Glutamatergic neuron (in vitro differentiated cells): ENCODE results near the gene CERCAM. TPM values are rescaled to one million over a fixed set of nuclear protein-coding genes. Genes with fewer than 3 reads are reported as not detected.

Experiments
- DNase-seq: peaks from one replicate; pipeline ENCODE4 v3.0.0; 2022
- H3K27ac Mint-ChIP-seq: one replicate; pipeline ENCODE4 v1.8.0; 2020; ENCODE audit warnings: mild to moderate bottlenecking, mixed read lengths, inconsistent platforms; ENCODE audit not compliant: unreplicated experiment
- H3K27me3 Mint-ChIP-seq: one replicate; pipeline ENCODE4 v1.8.0; 2020; ENCODE audit warnings: mild to moderate bottlenecking, moderate library complexity, mixed read lengths, inconsistent platforms; ENCODE audit not compliant: unreplicated experiment
- H3K36me3 Mint-ChIP-seq: one replicate; pipeline ENCODE4 v1.8.0; 2020; ENCODE audit warnings: mild to moderate bottlenecking, mixed read lengths, inconsistent platforms; ENCODE audit not compliant: unreplicated experiment
- H3K4me1 Mint-ChIP-seq: one replicate; pipeline ENCODE4 v1.8.0; 2020; ENCODE audit warnings: mild to moderate bottlenecking, low read depth, mixed read lengths, inconsistent platforms; ENCODE audit not compliant: unreplicated experiment
- H3K4me3 Mint-ChIP-seq: one replicate; pipeline ENCODE4 v1.8.0; 2020; ENCODE audit warnings: mild to moderate bottlenecking, mixed read lengths, inconsistent platforms; ENCODE audit not compliant: unreplicated experiment
- H3K9me3 Mint-ChIP-seq: one replicate; pipeline ENCODE4 v1.8.0; 2020; ENCODE audit warnings: mild to moderate bottlenecking, moderate library complexity, mixed read lengths, inconsistent platforms; ENCODE audit not compliant: unreplicated experiment
- total RNA-seq: library from RNA; stranded (reverse); fragmentation: NEBNext Ultra II Directional; extraction: Animal tissue kit (Norgen Biotek cat#: 25700); gene quantifications from one replicate; pipeline ENCODE4 v1.2.1, GENCODE V29; 2021; ENCODE audit not compliant: unreplicated experiment
- TF ChIP-seq, protein P1 (sequence below): fragments of 200-600 bp; sonication (generic); IDR thresholded peaks from one replicate; pipeline ENCODE4 v1.5.0; 2021; ENCODE audit not compliant: partially characterized antibody, unreplicated experiment

The CERCAM gene
- total RNA-seq, 1 donor from 2014 or later: 56.1 TPM

DNA sequence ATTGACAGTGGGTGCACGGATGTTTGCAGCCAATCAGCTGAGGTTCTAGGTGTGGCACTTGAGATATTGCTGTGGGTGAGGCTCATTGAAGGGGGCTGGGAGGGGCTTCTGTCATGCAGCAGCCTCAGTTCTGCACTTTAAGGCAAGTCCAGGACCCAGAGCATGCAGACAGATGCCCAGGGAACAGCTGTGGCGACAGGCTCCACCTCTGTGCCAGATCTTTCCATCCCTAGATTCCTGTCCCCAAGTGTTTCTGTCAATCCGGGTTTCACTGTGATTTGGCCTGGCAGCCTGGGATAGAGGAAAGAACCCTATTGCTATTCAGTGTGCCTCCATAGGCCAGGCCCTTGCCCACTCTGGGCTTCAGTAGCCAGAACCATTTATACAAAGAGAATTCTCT lies 20.8 kb upstream of the CERCAM start:
- Mint-ChIP-seq H3K9me3 (peaks cover 2% of the 10 kb centered on the region), H3K27me3 (peaks cover 14% of the 10 kb centered on the region), H3K4me1 (peaks cover 10% of the 10 kb centered on the region), H3K36me3 (no peaks in the 10 kb centered on the region), H3K4me3 (no peak overlapping the region), H3K27ac (peak overlapping the region; percentile 14)
- TF ChIP-seq, protein P1, sequence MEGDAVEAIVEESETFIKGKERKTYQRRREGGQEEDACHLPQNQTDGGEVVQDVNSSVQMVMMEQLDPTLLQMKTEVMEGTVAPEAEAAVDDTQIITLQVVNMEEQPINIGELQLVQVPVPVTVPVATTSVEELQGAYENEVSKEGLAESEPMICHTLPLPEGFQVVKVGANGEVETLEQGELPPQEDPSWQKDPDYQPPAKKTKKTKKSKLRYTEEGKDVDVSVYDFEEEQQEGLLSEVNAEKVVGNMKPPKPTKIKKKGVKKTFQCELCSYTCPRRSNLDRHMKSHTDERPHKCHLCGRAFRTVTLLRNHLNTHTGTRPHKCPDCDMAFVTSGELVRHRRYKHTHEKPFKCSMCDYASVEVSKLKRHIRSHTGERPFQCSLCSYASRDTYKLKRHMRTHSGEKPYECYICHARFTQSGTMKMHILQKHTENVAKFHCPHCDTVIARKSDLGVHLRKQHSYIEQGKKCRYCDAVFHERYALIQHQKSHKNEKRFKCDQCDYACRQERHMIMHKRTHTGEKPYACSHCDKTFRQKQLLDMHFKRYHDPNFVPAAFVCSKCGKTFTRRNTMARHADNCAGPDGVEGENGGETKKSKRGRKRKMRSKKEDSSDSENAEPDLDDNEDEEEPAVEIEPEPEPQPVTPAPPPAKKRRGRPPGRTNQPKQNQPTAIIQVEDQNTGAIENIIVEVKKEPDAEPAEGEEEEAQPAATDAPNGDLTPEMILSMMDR: no peak
- DNase-seq: peak; percentile 16

DNA sequence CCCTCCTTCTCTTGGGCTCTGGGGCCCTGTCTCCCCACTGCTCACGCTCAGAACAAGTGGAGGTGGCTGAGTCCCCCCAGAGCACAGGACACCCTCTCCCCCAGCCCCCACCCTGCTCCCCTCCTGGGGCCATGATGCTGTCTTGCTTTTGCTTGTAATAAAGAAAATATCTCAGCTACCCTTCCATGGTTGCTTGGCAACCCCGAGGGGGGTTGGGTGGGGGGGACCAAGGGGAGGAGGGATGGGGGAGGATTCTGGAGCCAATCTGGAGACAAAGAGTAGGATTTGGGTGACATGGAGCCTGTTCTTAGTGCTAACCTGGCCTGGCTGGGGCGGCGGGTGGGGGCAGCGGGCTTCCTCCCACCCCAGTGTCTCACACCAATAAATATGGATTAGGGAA lies 16.1 kb upstream of the CERCAM start:
- Mint-ChIP-seq H3K4me1 (peaks cover 16% of the 10 kb centered on the region), H3K27me3 (peaks cover 7% of the 10 kb centered on the region), H3K4me3 (no peak overlapping the region), H3K27ac (no peak overlapping the region), H3K9me3 (peaks cover 4% of the 10 kb centered on the region), H3K36me3 (no peaks in the 10 kb centered on the region)
- peak; percentile 13 for DNase-seq
- TF ChIP-seq, protein P1: no peak

DNA sequence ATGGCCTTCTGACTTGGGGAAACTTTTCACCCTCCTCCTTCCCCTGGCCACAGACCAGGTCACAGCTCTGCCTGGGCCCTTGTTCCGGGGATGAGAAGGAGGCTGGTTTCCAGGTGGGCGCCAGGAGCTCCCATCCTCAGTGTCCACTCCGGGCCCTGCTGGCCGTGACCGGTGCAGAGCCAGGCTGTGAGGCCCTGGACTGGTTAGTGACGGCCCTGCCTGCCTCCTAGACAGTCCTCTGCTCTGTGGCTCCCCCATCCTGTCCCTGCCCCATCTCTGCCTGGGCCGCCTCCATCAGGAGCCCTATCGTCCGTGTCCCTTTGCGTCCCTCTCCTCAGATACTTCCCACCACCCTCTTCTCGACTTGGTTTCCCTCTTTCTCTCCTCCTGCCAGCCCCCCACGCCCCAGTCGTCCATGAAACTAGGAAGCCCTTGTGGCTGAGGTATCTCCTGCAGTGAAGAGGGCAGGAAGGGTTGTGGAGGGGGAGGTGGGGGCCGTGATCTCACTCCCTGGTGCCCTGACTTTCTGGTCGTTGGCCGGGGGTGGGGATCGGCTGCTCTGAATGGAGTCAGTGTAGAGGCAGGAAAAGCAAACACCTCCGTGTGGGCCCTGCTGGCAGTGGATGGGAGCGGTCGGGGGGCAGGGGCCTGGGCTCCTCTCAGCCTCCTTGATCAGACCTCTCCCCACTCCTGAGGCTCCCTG lies 15.4 kb upstream of the CERCAM start:
- TF ChIP-seq, protein P1: no peak
- DNase-seq: peak; percentile 26
- H3K27ac Mint-ChIP-seq: peak overlapping the region; percentile 73
- H3K4me3 Mint-ChIP-seq: peak overlapping the region; percentile 30
- no peaks in the 10 kb centered on the region for H3K36me3 Mint-ChIP-seq
- H3K27me3 Mint-ChIP-seq: peaks cover 5% of the 10 kb centered on the region
- H3K4me1 Mint-ChIP-seq: peaks cover 13% of the 10 kb centered on the region
- peaks cover 4% of the 10 kb centered on the region for H3K9me3 Mint-ChIP-seq

DNA sequence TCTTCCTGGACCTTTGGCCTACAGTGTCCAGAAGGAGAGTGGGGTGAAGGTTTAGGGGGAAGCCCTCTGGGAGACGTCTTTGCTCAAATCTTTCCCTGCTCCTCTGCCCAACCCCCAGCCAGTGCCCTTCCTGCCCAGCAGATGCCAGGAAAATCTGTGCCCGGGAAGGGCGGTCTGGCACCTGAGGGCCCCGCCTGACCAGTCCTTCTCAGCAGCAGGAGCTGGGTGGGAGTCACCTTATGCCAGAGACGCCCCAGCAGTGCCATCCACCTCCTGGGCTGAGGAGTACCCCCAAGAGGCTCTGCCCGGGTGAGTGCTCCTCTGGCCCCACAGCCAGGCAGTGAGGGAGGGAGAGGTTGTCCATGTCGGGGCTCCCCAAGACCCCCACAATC lies 14.9 kb upstream of the CERCAM start:
- peaks cover 5% of the 10 kb centered on the region for H3K9me3 Mint-ChIP-seq
- H3K4me3 Mint-ChIP-seq: no peak overlapping the region
- no peak overlapping the region for H3K27ac Mint-ChIP-seq
- H3K36me3 Mint-ChIP-seq: no peaks in the 10 kb centered on the region
- DNase-seq: no peak
- TF ChIP-seq, protein P1: no peak
- H3K4me1 Mint-ChIP-seq: peaks cover 13% of the 10 kb centered on the region
- H3K27me3 Mint-ChIP-seq: peaks cover 2% of the 10 kb centered on the region

DNA sequence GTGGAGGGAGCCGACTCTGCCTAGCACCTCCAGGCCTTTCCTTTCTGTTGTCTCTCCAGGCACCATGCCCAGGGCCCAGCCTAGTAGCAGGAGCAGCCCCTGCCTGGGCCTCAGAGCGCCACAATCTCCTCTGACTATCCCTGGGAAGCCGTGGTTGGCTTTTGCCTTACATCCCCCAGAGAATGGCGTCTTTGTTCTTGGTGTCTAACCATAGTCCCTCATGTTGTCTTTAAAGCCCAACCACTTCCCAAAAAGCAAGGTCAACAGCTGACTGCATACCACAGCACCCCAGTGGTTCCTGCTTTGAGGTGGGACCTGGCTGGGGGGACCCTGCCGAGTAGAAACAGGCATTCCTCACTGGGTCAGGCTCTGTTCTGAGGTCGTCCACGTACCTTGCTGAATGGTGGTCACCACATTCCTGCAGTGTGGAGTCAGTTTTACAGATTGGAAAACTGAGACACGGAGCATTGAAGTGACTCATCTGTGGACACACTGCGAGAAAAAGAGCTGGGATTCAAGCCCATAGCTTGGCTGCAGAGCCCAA lies 13.7 kb upstream of the CERCAM start:
- H3K9me3 Mint-ChIP-seq: peaks cover 5% of the 10 kb centered on the region
- H3K4me1 Mint-ChIP-seq: peaks cover 13% of the 10 kb centered on the region
- TF ChIP-seq, protein P1: no peak
- no peak overlapping the region for H3K4me3 Mint-ChIP-seq
- DNase-seq: no peak
- H3K36me3 Mint-ChIP-seq: no peaks in the 10 kb centered on the region
- H3K27ac Mint-ChIP-seq: no peak overlapping the region
- H3K27me3 Mint-ChIP-seq: peaks cover 2% of the 10 kb centered on the region
